ENCODE results near the gene COL6A1. TPM values are rescaled to one million over a fixed set of nuclear protein-coding genes. Genes with fewer than 3 reads are reported as not detected.

Gene COL6A1
- total RNA-seq: 26.8 and 30.1 TPM in 2 replicates
- polyA plus RNA-seq: 42.4 and 53.9 TPM in 2 replicates
- polyA plus RNA-seq (2011; cell fraction: cytosol; rRNA removed): 16.9 and 25.2 TPM in 2 replicates
- polyA plus RNA-seq (2011; cell fraction: nucleus; rRNA removed): 72.8 and 86.4 TPM in 2 replicates
- polyA plus RNA-seq (2012): 24.0 and 61.3 TPM in 2 replicates
- 14.7 and 16.5 TPM in 2 replicates for polyA minus RNA-seq
- polyA minus RNA-seq (2011; cell fraction: cytosol; rRNA and poly(A)+ RNA removed): not detected
- polyA minus RNA-seq (2011; cell fraction: nucleus; rRNA and poly(A)+ RNA removed): 8.5 and 20.4 TPM in 2 replicates
- Bru-seq, nascent RNA: percentile 34 among the genes with signal in this experiment
- percentile 52 among the genes with signal in this experiment for BruChase-seq, experiment 1, labeled RNA remaining after a 6-hour chase
- BruChase-seq, experiment 2, labeled RNA remaining after a 2-hour chase: percentile 41 among the genes with signal in this experiment
- long read RNA-seq, partial matches to known transcripts: 370 of 371 reads
- long read RNA-seq, other reads (novel, unspliced or antisense): 1 of 371 reads

DNA sequence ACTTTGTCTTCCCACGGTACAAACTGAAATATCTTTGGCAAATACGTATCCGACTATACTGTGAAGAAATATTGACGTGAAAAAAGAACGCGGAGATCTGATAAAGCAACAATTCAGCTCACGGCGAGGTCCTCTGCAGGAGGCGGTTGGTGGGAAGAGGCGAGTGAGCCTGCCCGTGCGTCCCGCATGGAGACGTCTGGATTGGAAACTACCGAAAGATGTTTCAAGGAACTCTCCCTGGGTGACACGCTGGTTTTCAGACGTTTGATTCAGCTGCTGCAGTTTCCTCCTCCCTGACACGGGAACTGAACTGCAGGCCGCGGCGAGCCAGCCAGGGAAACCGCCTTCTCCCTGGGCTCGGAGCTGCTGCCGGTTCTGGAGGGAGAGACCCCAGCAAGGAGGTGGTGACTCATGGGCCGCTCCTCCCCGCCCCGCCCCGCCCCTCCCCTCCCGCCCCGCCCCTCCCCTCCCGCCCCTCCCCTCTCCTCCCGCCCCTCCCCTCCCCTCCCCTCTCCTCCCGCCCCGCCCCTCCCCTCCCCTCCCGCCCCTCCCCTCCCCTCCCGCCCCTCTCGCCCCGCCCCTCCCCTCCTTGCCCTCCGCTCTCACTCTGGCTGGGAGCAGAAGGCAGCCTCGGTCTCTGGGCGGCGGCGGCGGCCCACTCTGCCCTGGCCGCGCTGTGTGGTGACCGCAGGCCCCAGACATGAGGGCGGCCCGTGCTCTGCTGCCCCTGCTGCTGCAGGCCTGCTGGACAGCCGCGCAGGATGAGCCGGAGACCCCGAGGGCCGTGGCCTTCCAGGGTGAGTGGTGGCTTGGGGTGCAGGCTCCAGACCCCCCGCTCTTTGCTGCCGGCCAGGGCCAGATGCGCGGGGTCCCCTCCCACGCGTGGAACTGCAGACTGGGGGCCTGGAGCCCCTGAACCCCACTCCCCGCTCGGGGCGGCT, at the start of gene COL6A1:
COL6A1 (plus strand) TSS at position 620 of the 941 bp plus-strand sequence; CDS start at position 701, 81 bp downstream.
- Histone ChIP-seq H3K9me1 (replicated peaks; ENCODE audit: control insufficient read depth, extremely low read depth, insufficient read depth, low read length) (no peaks in the 10 kb centered on the region), H3K36me3 (ENCODE audit: control insufficient read depth in 2 of 2, extremely low read depth in 1 of 2, insufficient read depth in 2 of 2, low read length in 2 of 2) (no peaks in the 10 kb centered on the region), H3K4me2 (ENCODE audit: insufficient read depth, low read length) (peak within 1 kb of the TSS; percentile 94), H3K4me3 (replicated peaks in 1 of 3; ENCODE audit: insufficient read depth in 1 of 3, low read depth in 1 of 3, low read length in 3 of 3) (peak within 1 kb of the TSS; percentile 47 to 50 (median 50)), H3K4me1 (ENCODE audit: control insufficient read depth, extremely low read depth, insufficient read depth, low read length) (peaks cover 9% of the 10 kb centered on the region), H2AFZ (ENCODE audit: low read depth, low read length) (peak within 1 kb of the TSS; percentile 82), H3K27me3 (ENCODE audit: control insufficient read depth in 2 of 2, insufficient read depth in 2 of 2, low read length in 2 of 2) (peaks cover 0 to 4% of the 10 kb centered on the region in 2 experiments), H3K27ac (ENCODE audit: insufficient read depth, low read depth, low read length) (peak within 1 kb of the TSS; percentile 28), H3K9me3 (replicated peaks; ENCODE audit: control insufficient read depth, insufficient read depth, low read length) (no peaks in the 10 kb centered on the region), H3K9ac (replicated peaks; ENCODE audit: extremely low read depth, insufficient read depth, low read length) (peak within 1 kb of the TSS; percentile 57), H3K79me2 (ENCODE audit: control insufficient read depth, insufficient read depth, low read length) (no peaks in the 10 kb centered on the region), H4K20me1 (replicated peaks; ENCODE audit: control insufficient read depth, extremely low read depth, insufficient read depth, low read length) (no peaks in the 10 kb centered on the region)
- TF ChIP-seq FOS (IDR thresholded peaks at IDR 0.05; ENCODE audit: borderline replicate concordance, insufficient read depth, low read length) (no peak), GATA2 (IDR thresholded peaks at IDR 0.05; ENCODE audit: insufficient read depth, insufficient read length, low read depth, low read length) (peak; percentile 22), MYC (IDR thresholded peaks at IDR 0.05; ENCODE audit: low read depth, low read length) (no peak), JUN (IDR thresholded peaks at IDR 0.05; ENCODE audit: borderline replicate concordance, insufficient read depth, insufficient read length, low read depth) (no peak), POLR2AphosphoS5 (IDR thresholded peaks at IDR 0.05; ENCODE audit: insufficient read depth, low read depth, low read length) (peak; percentile 17), POLR2A (IDR thresholded peaks at IDR 0.05; ENCODE audit: low read depth, low read length) (peak; percentile 20)
- TF ChIP-seq, protein P1, sequence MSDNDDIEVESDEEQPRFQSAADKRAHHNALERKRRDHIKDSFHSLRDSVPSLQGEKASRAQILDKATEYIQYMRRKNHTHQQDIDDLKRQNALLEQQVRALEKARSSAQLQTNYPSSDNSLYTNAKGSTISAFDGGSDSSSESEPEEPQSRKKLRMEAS (IDR thresholded peaks at IDR 0.05; ENCODE audit: insufficient read depth, insufficient read length): no peak
- ChIA-PET POLR2A (no interaction called here), CTCF (interaction anchor here (0.5 to 1.8 kb wide), 4 partner anchors 8 to 40 kb away, joined by 3 to 8 read pairs (median 3); no protein-coding TSS in a partner anchor)
- BruUV-seq (replicated peaks): no TSS peak
- FAIRE-seq (peak; percentile 85), DNase-seq (ENCODE audit: low read depth, low spot score) (peak; percentile 83)
- dilution Hi-C loops (cut with MboI; ENCODE audit: extremely low pct_ligation_motif_present, low sequenced_read_pairs) (no loop called here), intact Hi-C loops (cut with micrococcal nuclease) (loop anchor here (1.0 kb wide), 1 partner anchor 8 kb away; no protein-coding TSS in a partner anchor)

Data from endothelial cell of umbilical vein (primary cell).